HG02642 (cell line): ENCODE results near the gene ZFP91.

Source experiments
- ATAC-seq: cut with Tn5 transposase; IDR thresholded peaks from one replicate; pipeline ENCODE4 v1.9.1; 2021; ENCODE audit warnings: mild to moderate bottlenecking; ENCODE audit not compliant: unreplicated experiment, poor library complexity

Gene ZFP91

DNA sequence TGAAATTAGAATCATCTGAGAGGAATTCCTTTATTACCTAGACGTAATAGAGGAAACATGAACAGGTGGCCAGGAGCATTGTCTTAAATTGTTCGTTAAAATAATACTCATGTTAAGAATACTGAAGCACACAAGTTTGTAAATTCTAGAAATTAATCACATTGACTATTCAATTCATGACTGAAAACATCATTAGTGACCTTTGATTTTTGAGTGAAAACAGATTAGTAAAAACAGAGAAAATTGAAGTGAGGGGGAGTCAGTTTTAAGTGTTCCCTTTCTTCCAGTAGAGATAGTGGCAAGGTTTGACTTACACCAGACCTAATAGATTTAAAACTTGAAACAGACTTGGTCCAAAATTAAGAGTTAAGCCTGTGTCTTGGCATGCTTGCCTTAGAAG is 1.4 kb downstream of the ZFP91 start:
- no peak for ATAC-seq

DNA sequence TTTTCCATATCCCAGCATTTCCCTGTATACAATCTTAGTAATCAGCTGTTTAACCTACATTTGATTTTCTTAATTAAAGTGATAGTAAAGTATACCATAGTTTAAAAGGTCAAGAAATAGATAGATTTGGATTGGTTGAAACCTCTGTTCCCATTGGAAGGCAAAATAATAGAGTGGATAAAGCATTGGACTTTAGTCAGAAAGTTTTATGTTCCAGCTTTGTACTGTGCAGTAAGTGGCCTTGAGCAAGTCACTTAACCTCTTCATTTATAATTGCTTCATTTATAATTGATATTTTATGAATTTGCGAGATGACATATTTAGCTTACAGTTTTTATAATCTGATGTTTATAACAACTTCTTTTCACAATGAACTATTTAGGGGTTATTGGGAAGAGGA is 3.6 kb downstream of the ZFP91 start:
- no peak for ATAC-seq

DNA sequence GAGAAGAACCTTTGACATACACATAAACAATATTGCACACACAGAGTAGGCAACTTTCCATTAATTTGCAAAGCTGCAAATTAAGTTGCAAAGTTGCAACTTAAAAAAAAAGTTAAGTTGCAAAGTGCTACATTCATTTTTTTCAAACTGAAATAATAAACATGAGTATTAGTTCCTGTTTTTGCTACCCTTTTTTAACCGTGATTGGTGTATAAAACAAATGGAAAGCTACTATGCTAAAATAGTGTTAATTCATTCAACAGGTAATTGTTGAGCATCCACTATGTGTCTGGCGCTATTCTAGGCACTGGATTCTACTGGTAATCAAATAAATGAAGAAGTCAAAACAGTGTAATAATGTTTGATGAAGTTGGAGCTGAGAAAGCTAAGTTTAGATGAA is 8.1 kb downstream of the ZFP91 start:
- no peak for ATAC-seq

DNA sequence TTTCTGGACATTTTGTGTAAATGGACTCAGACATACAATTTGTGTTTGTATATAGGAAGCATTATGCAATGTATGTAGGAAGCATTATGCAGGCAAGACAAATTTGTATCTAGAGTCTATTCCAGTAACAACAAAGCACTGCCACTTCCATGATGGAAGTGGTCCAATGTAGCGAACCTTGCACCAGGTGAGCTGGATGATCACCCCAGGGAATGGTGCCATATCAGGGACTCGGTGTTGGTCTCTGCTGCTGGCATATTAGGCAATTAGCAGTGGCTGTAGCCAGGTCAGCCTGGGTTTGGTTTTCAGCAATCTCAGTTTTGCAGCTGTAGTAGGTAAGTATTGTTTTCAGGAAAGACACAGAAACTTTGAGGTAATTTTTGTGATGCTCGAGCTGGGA is 12.8 kb downstream of the ZFP91 start:
- ATAC-seq: no peak

DNA sequence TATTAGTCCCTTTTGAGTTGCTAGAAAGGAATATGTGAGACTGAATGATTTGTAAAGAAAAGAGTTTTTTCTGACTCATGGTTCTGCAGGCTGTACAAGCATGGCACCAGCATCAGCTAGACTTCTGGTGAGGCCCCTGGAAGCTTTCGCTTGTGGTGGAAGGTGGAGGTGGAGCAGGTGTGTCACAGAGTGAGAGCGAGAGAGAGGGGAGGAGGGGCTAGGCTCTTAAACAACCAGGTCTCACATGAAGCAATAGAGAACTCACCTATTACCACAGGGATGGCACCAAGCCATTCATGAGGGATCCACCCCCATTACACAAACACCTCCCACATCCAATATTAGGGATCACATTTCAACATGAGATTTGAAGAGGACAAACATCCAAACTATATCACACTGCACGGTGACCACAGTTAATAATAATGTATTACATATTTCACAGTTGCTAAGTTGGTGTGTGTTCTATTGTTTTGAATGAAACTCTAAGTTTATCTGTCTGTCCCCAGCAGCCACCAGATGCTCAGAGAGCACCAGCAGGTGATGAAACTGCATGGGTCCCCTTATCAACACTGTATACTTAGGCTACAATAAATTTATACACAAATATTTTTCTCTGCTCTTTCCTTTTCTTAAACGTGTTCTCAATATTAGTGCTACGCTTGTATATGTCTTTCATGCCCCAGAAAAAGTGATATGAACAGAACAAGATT is 14.1 kb downstream of the ZFP91 start:
- no peak for ATAC-seq

DNA sequence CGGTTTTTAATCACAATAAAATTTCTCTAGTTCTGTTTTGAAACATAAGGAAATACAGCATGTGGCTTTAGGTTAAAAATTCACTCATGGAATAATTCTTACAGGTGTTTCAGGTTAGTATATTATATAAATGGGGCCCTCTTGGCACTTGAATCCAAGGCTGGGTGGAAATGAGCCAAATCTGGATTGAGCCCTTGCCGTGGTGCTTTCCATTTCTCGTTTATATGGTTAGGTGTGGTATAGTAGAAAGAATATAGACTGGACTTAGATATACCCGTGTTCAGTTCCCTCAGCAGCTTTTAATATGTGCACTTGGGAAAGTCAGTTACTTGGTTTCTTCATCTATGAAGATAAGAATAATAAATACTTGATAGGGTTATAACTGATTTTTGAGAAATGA is 16.0 kb downstream of the ZFP91 start:
- ATAC-seq: no peak

DNA sequence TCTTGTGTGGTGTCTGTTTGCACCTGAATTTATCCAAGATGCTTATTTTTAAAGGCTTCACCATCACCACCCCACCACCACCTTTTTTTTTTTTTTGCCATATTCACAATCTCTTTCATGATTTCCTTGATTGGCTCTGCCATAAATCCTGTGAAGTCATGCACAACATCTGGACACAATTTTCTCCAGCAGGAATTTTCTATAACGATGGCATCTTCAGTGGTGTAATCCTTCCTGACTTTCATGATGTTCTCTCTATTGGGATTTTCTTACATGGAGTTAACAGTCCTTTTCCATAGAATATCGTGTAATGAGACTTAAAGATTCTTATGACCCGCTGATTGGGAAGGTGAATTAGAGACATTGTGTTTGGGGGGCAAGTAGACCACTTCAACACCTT is 17.8 kb downstream of the ZFP91 start:
- no peak for ATAC-seq

DNA sequence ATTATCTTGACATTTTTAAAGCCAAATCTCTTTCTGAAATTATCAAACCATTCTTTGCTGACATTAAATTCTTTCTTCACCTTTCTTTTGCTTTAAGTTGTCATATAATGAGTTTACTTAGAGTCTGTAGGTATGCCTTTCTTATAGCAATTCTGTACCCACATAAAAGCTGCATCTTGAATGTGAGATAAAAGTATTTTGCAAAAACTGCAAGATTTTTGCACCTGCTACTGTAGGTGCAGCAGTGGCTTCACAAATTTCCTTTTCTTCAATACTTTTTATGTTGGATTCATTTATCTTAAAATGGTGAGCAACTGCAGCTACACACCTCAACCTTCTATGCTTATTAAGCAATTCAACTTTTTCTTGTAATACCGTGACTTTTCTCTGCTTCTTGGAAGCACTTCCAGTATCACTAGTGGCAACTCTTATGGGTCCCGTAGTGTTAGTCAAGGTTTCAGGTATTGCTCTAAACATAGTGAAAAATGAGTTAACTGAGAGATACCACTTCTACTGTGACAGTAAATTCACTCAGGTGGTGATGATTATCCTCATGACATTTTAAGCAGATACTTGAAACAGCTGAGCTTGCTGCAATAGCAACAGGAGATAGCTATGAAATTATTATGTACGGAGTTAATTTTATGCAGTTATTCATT is 18.8 kb downstream of the ZFP91 start:
- ATAC-seq: no peak

DNA sequence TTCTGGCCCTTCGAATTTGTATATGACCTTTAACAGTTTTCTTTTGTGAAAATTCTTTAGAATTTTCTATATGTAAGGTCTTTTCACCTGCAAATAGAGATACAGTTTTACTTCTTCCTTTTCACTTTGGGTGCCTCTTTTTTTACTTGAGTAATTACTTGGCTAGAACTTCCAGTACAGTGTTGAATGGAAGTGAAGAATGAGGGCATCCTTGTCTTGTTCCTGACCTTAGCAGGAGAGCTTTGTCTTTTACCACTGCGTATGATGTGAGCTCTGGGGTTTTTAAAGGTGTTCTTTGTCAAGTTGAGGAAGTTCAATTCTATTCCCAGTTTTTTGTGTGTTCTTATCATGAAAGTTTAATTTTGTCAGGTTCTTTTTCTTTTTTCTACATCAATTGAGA is 21.6 kb downstream of the ZFP91 start:
- ATAC-seq: no peak

DNA sequence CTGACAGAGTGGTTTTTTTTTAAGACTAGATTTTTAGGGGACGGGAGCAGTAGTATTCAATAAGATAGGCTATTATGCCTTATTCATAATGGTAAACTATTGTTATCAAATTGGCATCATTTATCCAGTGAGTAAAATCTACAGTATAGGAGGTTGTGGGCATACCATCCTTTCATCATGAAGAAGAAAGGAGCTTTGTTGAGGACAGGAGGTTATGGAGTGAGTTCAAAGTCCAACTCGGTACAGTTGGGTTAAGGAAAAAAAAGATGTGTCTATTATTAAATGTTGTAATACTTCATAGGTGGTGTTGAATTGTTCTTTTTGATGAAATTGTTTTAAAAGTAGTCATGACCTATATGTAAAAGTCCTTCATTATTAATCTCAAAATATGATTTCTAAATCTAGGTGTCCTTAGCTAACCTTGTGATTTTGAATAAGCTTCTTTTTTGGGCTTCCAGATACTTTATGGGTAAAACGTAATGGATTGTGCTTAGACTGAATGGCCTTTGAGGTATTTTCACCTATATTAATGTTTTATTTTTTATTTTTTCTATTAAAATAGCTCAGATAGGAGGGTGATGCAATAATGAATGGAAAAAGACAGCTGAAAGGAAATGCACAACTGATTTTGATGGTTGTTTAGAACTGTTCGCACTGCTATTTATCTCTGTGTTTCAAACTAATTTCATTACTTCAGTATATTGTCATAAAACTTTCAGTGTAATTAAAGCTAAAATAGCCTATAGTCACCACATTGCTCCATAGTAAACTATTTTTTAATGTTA is 28.3 kb downstream of the ZFP91 start:
- ATAC-seq: no peak

DNA sequence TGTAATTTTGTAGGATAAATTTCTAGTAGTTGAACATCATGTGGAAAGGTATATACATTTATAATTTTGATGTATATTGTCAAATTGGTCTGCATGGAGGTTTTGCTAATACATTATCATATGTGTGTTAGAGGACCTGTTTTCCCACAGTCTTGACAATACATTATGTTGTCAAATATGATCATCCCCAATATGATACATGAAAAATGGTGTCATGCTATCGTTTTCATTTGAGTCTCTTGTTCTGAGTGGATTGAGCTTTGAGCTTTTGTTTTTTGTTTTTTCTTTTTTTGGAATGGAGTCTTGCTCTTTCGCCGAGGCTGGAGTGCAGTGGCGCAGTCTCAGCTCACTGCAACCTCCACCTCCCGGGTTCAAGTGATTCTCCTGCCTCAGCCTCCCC is 29.5 kb downstream of the ZFP91 start:
- ATAC-seq: no peak

DNA sequence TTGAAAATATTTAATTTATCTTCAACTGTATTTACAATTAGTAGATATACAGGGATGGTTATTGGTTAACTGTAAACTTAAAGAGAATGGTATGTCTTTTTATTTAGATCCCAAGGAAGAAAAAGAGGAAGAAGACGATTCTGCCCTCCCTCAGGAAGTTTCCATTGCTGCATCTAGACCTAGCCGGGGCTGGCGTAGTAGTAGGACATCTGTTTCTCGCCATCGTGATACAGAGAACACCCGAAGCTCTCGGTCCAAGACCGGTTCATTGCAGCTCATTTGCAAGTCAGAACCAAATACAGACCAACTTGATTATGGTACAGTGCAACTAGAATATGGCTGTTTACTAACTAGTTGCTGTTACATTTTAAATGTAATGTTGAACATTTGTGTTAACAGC is 30.9 kb downstream of the ZFP91 start:
- ATAC-seq: no peak

DNA sequence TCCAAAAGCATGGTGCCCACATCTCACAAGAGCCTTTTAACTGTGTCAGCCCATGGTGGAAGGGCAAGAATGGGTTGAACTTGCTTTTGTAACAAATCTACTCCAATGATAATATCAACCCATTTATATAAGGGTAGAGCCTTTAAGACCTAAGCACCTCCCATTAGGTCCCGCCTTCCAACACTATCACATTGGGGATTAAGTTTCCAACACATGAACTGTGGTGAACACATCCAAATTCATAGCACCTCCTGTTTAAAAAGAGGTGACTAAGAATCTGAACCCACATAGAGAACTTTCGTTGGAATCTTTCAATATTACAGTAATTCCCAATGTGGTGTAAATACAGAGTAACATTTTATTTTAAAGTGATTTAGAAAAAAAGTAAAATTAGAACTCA is 34.4 kb downstream of the ZFP91 start:
- no peak for ATAC-seq

DNA sequence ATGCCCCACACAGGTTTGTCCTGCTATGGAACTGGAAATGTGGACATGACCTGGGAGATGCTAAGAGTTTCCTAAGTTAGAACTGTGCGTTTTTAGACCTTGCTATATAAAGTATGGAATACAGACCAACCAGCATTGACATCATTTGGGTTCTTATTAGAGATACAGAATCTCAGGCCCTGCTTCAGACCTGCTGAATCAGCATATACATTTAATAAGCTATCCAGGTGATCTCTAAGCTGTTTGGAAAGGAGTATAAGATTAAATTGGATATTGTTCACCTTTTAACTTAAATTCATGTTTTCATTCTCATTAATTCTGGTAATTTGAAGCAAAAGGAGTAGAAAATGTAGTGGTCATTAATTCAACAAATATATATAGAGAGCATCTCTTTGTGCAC is 36.7 kb downstream of the ZFP91 start:
- no peak for ATAC-seq

DNA sequence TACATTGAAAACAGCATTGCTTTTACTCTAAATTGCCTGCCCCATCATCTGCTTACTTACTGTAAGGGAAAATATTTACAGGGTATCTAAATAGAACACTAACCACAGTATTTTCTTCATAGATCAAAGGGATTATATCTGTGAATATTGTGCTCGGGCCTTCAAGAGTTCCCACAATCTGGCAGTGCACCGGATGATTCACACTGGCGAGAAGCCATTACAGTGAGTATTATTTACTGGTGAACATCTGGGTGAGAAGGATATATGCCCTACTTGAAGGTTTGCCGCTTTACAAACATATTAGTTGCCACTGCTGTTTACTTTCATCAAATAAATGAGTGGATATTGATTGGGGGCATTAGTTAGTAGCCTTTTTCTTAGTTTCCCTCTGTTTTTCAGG is 37.7 kb downstream of the ZFP91 start:
- no peak for ATAC-seq

DNA sequence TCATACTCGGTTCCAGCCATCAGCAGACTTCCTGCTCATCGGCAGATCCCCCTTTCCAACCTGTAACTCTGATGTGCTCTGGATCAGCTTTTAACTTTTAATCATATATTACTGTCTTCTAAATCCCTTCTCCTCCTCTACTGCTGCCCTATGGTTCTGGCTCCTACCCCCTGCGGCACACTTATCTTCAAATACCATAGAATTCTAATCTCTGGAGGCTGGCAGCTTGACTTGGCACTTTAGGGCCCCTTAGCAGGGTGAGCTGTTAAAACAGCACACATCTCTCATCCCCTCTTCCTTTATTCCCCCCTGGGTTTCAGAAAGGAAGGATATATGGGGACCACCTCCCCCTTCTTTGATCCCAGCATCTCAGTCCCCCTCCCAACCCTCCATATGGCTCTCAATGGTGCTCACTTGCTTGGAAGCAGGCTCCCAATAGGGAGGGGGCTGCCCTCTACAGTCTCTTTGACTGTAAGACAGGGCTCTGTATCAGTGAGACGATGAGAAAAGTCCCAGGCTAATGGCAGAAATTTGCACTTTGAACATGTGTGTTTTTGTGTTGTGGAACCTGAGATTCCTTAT is 39.2 kb downstream of the ZFP91 start:
- no peak for ATAC-seq

DNA sequence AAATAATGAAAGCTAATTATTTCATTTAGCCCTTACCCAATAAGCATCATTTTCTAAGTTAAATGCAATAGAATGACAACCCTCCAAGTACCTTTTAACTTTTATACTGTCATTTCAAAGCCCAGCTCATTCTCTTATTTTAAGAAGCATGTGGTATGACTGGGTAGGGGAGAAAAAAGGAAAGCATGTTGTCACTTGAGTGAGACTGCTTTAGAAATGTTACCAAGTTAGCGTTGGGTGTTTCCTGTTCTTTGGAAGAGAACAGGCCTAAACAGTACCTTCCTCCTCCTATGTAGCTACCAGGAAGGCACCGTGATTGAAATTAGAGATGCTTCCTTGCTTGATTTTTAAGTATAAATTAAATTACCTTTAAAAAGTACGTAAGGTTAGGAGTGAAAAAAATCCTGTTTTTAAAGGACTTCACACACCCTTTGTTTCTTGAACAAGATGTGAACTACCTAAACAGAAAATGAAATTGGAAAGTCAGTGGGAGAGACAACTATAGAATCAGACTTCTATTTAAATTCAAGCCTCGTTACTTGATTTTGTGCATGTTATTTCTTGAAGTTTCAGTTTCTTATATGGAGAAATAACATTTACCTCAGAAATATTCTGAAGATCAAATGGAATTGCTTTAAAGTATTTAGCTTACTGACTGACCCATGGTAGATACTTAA is 42.9 kb downstream of the ZFP91 start:
- peak; percentile 42 for ATAC-seq

DNA sequence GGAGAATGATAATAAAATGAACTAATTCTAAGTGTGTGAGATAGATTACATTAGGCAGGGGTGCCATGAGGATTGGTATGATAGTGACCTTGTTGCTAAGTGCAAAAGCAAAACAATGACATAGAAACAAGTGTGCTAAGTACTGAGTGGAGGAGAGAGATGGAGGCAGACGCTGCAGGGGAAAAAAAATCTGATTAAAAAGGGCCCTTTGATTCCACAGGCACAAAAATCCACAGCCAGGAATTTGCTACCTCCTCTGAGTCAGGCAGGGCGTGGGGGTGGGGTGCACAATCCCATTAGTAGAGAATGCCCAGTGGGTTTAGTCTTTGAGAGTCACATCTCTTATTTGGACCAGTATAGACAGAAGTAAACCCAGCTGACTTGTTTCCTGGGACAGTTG is 43.5 kb downstream of the ZFP91 start, which contains the start of gene CNTF:
Gene CNTF, plus strand, starts transcription at position 322 of the 400 bp plus-strand sequence. CDS start 88 bp downstream, outside the sequence.
- ATAC-seq: no peak

DNA sequence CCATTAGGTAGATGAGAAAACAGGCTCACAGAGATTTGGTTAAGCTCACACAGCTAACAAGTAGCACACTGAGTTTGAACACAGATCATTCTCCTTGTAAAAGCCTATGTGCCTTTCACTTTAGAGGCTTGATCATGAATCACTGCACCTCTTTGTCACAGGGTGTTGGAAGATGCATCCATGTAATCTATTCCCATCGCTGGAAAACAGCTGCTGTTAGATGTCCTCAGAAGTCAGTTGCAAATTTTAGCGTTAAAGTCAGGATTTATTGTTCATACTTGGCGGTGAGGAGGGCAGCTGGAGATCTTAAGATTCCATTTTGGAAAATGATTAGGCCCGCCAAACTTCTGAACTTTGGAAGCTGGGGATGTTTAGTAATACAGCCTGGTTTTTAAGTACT is 46.2 kb downstream of the ZFP91 start:
- ATAC-seq: no peak

DNA sequence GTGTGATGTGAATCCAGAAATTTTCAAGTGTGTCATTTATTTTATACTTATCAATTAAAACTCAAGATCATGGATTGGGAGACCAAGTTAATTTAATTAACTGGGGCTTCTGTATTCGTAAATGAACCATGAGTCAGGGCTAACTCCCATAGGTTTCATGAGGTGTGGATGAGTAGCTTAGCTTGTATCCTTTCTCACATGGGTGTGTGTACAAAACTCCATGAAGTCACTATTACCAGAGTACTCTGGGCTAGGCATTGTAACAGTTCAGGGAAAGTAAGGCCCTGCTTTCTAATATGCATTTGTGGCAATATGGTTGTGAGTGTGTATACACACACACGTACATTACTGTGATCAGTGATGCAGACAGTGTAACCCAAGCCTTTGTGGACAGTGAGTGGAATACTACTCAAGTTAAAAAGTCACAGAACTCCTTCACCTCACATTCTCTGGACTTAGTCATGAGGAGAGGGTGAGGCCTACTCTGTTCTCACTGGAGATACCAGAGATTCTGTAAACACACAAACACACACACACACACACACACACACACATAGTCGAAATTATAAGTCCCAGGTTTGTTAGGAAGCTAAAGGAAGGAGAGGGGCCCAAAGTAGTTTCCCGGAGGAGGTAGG is 47.1 kb downstream of the ZFP91 start:
- no peak for ATAC-seq
